ENCODE measurements around the gene LTO1. TPM values are rescaled to one million over a fixed set of nuclear protein-coding genes. Genes with fewer than 3 reads are reported as not detected.
"Not testable (repeated sequence)": the region's sequence is repeated elsewhere in the genome, so short reads cannot be mapped to it uniquely, and the experiment has no call there.

Gene LTO1
- total RNA-seq, 1 donor from 2014 or later: 20.0 TPM

- peaks cover 28% of the 10 kb centered on the region for H3K27me3 ChIP-seq (ENCODE audit: insufficient read depth, low read length)
- no peak overlapping the region for H3K27ac Mint-ChIP-seq (ENCODE audit: unreplicated experiment)
These were observed 21.8 kb upstream of the LTO1 start for GRCh38 chr11:69696749-69697468.

GRCh38 chr11:69695995-69696394 lies 20.8 kb upstream of the LTO1 start:
- H3K4me1 ChIP-seq (ENCODE audit: insufficient read depth, low read length); H3K9me3 Mint-ChIP-seq (ENCODE audit: unreplicated experiment): not testable (repeated sequence)

More at GRCh38 chr11:69696749-69697468, 21.8 kb upstream of the LTO1 start:
- no peaks in the 10 kb centered on the region for H3K36me3 ChIP-seq (ENCODE audit: insufficient read depth, low read length)
- peaks cover 4% of the 10 kb centered on the region for H3K4me1 ChIP-seq (ENCODE audit: insufficient read depth, low read length)
- no peak overlapping the region for H2AFZ ChIP-seq (ENCODE audit: low read depth, low read length)
- peaks cover 41% of the 10 kb centered on the region for H3K27me3 Mint-ChIP-seq (ENCODE audit: low read depth, unreplicated experiment)
- no peaks in the 10 kb centered on the region for H3K36me3 Mint-ChIP-seq (ENCODE audit: low read depth, unreplicated experiment)
- no peaks in the 10 kb centered on the region for H3K79me2 ChIP-seq (ENCODE audit: insufficient read depth, low read length)
- no peak for DNase-seq (ENCODE audit: low read depth)
- no peak for FAIRE-seq
- no peak overlapping the region for H3K27ac ChIP-seq (ENCODE audit: low read depth, low read length)
- TF ChIP-seq CTCF (IDR thresholded peaks at IDR 0.05; ENCODE audit: insufficient read depth, low read depth, low read length) (no peak), EZH2 (IDR thresholded peaks at IDR 0.05; ENCODE audit: insufficient read depth, low read length) (no peak)
- H3K9ac ChIP-seq (ENCODE audit: low read length): no peak overlapping the region
- no peak overlapping the region for H3K4me3 ChIP-seq (ENCODE audit: insufficient read depth, low read depth, low read length)
- no peaks in the 10 kb centered on the region for H3K9me3 ChIP-seq (ENCODE audit: insufficient read depth, low read depth, low read length)
- no peaks in the 10 kb centered on the region for H4K20me1 ChIP-seq (ENCODE audit: insufficient read depth, low read length)
- no peak overlapping the region for H3K4me3 Mint-ChIP-seq (ENCODE audit: unreplicated experiment)
- no peaks in the 10 kb centered on the region for H3K9me3 Mint-ChIP-seq (ENCODE audit: unreplicated experiment)
- peaks cover 5% of the 10 kb centered on the region for H3K4me1 Mint-ChIP-seq (ENCODE audit: low read depth, unreplicated experiment)
- H3K4me2 ChIP-seq (ENCODE audit: low read length): no peak overlapping the region

GRCh38 chr11:69695581-69695980 lies 20.4 kb upstream of the LTO1 start:
- Mint-ChIP-seq H3K9me3 (ENCODE audit: unreplicated experiment) (no peaks in the 10 kb centered on the region), H3K4me3 (ENCODE audit: unreplicated experiment) (no peak overlapping the region), H3K4me1 (ENCODE audit: low read depth, unreplicated experiment) (peaks cover 3% of the 10 kb centered on the region), H3K27ac (ENCODE audit: unreplicated experiment) (no peak overlapping the region), H3K36me3 (ENCODE audit: low read depth, unreplicated experiment) (no peaks in the 10 kb centered on the region), H3K27me3 (ENCODE audit: low read depth, unreplicated experiment) (peaks cover 40% of the 10 kb centered on the region)
- no peaks in the 10 kb centered on the region for H4K20me1 ChIP-seq (ENCODE audit: insufficient read depth, low read length)
- H3K27ac ChIP-seq (ENCODE audit: low read depth, low read length): no peak overlapping the region
- H3K27me3 ChIP-seq (ENCODE audit: insufficient read depth, low read length): peaks cover 17% of the 10 kb centered on the region
- no peak overlapping the region for H3K4me3 ChIP-seq (ENCODE audit: insufficient read depth, low read depth, low read length)
- FAIRE-seq: no peak
- no peaks in the 10 kb centered on the region for H3K9me3 ChIP-seq (ENCODE audit: insufficient read depth, low read depth, low read length)
- no peak for DNase-seq (ENCODE audit: low read depth)
- H3K79me2 ChIP-seq (ENCODE audit: insufficient read depth, low read length): no peaks in the 10 kb centered on the region
- no peaks in the 10 kb centered on the region for H3K36me3 ChIP-seq (ENCODE audit: insufficient read depth, low read length)
- no peak overlapping the region for H3K9ac ChIP-seq (ENCODE audit: low read length)
- no peak overlapping the region for H2AFZ ChIP-seq (ENCODE audit: low read depth, low read length)
- H3K4me2 ChIP-seq (ENCODE audit: low read length): no peak overlapping the region
- H3K4me1 ChIP-seq (ENCODE audit: insufficient read depth, low read length): peaks cover under 1% of the 10 kb centered on the region
- TF ChIP-seq CTCF (IDR thresholded peaks at IDR 0.05; ENCODE audit: insufficient read depth, low read depth, low read length) (no peak), EZH2 (IDR thresholded peaks at IDR 0.05; ENCODE audit: insufficient read depth, low read length) (no peak)

More at GRCh38 chr11:69695995-69696394, 20.8 kb upstream of the LTO1 start:
- H3K79me2 ChIP-seq (ENCODE audit: insufficient read depth, low read length); H3K36me3 ChIP-seq (ENCODE audit: insufficient read depth, low read length); H3K36me3 Mint-ChIP-seq (ENCODE audit: low read depth, unreplicated experiment); DNase-seq (ENCODE audit: low read depth); H3K4me1 Mint-ChIP-seq (ENCODE audit: low read depth, unreplicated experiment); H3K27ac Mint-ChIP-seq (ENCODE audit: unreplicated experiment); H4K20me1 ChIP-seq (ENCODE audit: insufficient read depth, low read length); H3K4me3 Mint-ChIP-seq (ENCODE audit: unreplicated experiment); H3K9me3 ChIP-seq (ENCODE audit: insufficient read depth, low read depth, low read length); H3K9ac ChIP-seq (ENCODE audit: low read length); H2AFZ ChIP-seq (ENCODE audit: low read depth, low read length); FAIRE-seq; H3K27ac ChIP-seq (ENCODE audit: low read depth, low read length); H3K4me2 ChIP-seq (ENCODE audit: low read length); H3K4me3 ChIP-seq (ENCODE audit: insufficient read depth, low read depth, low read length): not testable (repeated sequence)
- H3K27me3 ChIP-seq (ENCODE audit: insufficient read depth, low read length): peaks cover 21% of the 10 kb centered on the region
- peaks cover 44% of the 10 kb centered on the region for H3K27me3 Mint-ChIP-seq (ENCODE audit: low read depth, unreplicated experiment)
